ENCODE results near the gene NLE1. TPM values are rescaled to one million over a fixed set of nuclear protein-coding genes. Genes with fewer than 3 reads are reported as not detected.

NLE1 gene
- total RNA-seq, 1 donor from 2014 or later: 9.1 TPM

- Mint-ChIP-seq H3K36me3 (ENCODE audit: unreplicated experiment) (peaks cover 4% of the 10 kb centered on the region), H3K4me3 (ENCODE audit: unreplicated experiment) (no peak overlapping the region), H3K9me3 (ENCODE audit: unreplicated experiment) (peaks cover 3% of the 10 kb centered on the region), H3K4me1 (ENCODE audit: low read depth, unreplicated experiment) (peaks cover 2% of the 10 kb centered on the region), H3K27me3 (ENCODE audit: unreplicated experiment) (no peaks in the 10 kb centered on the region), H3K27ac (ENCODE audit: unreplicated experiment) (no peak overlapping the region)
- TF ChIP-seq CTCF (IDR thresholded peaks at IDR 0.05; ENCODE audit: partially characterized antibody, unreplicated experiment): no peak
- DNase-seq: no peak
Observed at GRCh38 chr17:35163886-35164285, 21.8 kb upstream of the NLE1 start.

DNA sequence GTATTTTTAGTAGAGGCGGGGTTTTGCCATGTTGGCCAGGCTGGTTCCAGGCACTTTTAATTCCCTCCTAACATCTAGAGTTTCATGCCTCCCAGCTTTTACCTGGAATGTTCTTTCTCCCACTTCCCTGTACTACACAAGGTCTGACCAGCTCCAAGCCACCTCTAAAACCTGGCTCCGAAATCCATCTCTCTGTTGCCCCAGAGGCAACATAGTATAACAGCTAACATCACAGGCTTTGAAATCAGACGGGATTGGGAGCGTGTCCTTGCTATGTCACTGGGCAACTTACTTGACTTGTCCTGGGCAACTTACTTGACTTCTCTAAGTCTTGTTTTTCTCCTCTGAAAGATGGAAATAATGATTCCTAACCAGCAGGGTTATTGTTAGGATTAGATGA is 20.7 kb upstream of the NLE1 start:
- H3K36me3 Mint-ChIP-seq (ENCODE audit: unreplicated experiment): peaks cover 4% of the 10 kb centered on the region
- TF ChIP-seq CTCF (IDR thresholded peaks at IDR 0.05; ENCODE audit: partially characterized antibody, unreplicated experiment): no peak
- H3K27me3 Mint-ChIP-seq (ENCODE audit: unreplicated experiment): no peaks in the 10 kb centered on the region
- DNase-seq: no peak
- no peak overlapping the region for H3K27ac Mint-ChIP-seq (ENCODE audit: unreplicated experiment)
- peaks cover 3% of the 10 kb centered on the region for H3K9me3 Mint-ChIP-seq (ENCODE audit: unreplicated experiment)
- H3K4me3 Mint-ChIP-seq (ENCODE audit: unreplicated experiment): no peak overlapping the region
- H3K4me1 Mint-ChIP-seq (ENCODE audit: low read depth, unreplicated experiment): peaks cover 5% of the 10 kb centered on the region

GRCh38 chr17:35161281-35161761 is 19.2 kb upstream of the NLE1 start:
- Mint-ChIP-seq H3K36me3 (ENCODE audit: unreplicated experiment) (peaks cover 4% of the 10 kb centered on the region), H3K27me3 (ENCODE audit: unreplicated experiment) (no peaks in the 10 kb centered on the region), H3K4me3 (ENCODE audit: unreplicated experiment) (no peak overlapping the region)

DNA sequence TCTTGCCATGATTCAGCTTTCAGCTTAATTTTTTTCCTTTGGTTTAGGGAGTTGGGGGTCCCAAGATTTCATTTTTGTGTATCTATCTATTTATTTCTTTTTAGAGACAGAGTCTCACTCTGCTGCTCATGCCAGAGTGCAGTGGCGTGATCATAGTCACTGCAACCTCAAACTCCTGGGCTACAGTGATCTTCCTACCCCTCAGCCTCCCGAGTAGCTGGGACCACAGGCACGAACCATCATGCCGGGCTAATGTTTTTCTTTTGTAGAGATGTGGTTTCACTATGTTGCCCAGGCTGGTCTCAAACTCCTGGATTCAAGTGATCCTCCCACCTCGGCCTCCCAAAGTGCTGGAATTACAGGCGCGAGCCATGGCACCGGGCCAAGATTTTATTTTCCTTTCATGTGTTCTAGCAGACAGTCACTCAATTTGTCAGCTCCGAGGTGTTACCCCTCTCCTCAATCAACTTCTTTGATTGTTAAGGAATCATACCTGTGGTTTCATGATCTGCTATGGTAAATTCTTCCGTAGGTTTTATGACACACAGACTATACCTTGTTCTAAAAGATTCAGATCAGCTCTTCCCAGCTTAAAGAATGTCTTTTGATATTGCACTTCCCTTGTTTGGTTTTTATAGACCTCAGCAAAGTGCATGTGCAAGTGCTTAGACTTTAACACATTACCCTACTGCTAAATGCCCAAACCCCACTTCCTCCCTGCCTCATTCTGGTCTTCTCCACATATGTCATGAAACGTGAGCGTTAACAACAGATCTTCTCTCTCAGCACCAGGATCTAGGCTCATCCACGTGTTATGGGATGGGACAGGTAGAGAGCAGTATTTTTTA is 18.5 kb upstream of the NLE1 start:
- H3K4me1 Mint-ChIP-seq (ENCODE audit: low read depth, unreplicated experiment): peaks cover 3% of the 10 kb centered on the region
- TF ChIP-seq CTCF (IDR thresholded peaks at IDR 0.05; ENCODE audit: partially characterized antibody, unreplicated experiment): no peak
- H3K9me3 Mint-ChIP-seq (ENCODE audit: unreplicated experiment): no peaks in the 10 kb centered on the region
- no peak overlapping the region for H3K27ac Mint-ChIP-seq (ENCODE audit: unreplicated experiment)
- H3K27me3 Mint-ChIP-seq (ENCODE audit: unreplicated experiment): no peaks in the 10 kb centered on the region
- H3K36me3 Mint-ChIP-seq (ENCODE audit: unreplicated experiment): peaks cover 4% of the 10 kb centered on the region
- no peak overlapping the region for H3K4me3 Mint-ChIP-seq (ENCODE audit: unreplicated experiment)
- no peak for DNase-seq

More at GRCh38 chr17:35161281-35161761, 19.2 kb upstream of the NLE1 start:
- Mint-ChIP-seq H3K4me1 (ENCODE audit: low read depth, unreplicated experiment) (peaks cover 3% of the 10 kb centered on the region), H3K9me3 (ENCODE audit: unreplicated experiment) (peaks cover 2% of the 10 kb centered on the region), H3K27ac (ENCODE audit: unreplicated experiment) (no peak overlapping the region)
- no peak for DNase-seq
- no peak for TF ChIP-seq CTCF (IDR thresholded peaks at IDR 0.05; ENCODE audit: partially characterized antibody, unreplicated experiment)

DNA sequence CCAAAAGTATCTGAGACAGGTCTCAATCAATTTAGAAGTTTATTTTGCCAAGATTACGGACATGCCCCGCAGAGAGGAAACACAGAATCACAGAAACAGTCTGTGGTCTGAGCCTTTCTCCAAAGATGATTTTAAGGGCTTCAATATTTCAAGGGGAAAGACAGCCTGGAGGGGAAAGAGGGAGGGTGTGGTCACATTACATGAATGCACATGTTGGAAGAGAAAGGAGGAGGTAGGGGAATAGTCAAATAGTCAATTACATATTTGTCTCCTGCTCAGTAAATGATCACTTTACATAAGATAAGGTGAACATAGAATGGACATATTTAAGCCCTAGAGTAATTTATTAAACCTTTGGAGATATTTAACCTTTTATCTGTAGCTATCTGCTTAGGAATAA is 17.8 kb upstream of the NLE1 start:
- peaks cover 3% of the 10 kb centered on the region for H3K4me1 Mint-ChIP-seq (ENCODE audit: low read depth, unreplicated experiment)
- H3K4me3 Mint-ChIP-seq (ENCODE audit: unreplicated experiment): no peak overlapping the region
- H3K27me3 Mint-ChIP-seq (ENCODE audit: unreplicated experiment): peaks cover 1% of the 10 kb centered on the region
- no peak for TF ChIP-seq CTCF (IDR thresholded peaks at IDR 0.05; ENCODE audit: partially characterized antibody, unreplicated experiment)
- no peaks in the 10 kb centered on the region for H3K9me3 Mint-ChIP-seq (ENCODE audit: unreplicated experiment)
- peaks cover 4% of the 10 kb centered on the region for H3K36me3 Mint-ChIP-seq (ENCODE audit: unreplicated experiment)
- H3K27ac Mint-ChIP-seq (ENCODE audit: unreplicated experiment): no peak overlapping the region
- DNase-seq: no peak

Data from glutamatergic neuron (in vitro differentiated cells).